Transverse colon (tissue), 4 donors: Measurements from ENCODE around the gene CACNB3.

Experiments
- CTCF ChIP-seq, 5 experiments: fragments of 200-600 bp in 3 of 5; fragments of 450-650 bp in 2 of 5; sonication (generic) in 3 of 5; IDR thresholded peaks; 1 replicate in 2 of 5; 2 replicates in 3 of 5; pipeline ENCODE4 v1.5.1; 2016 to 2017; ENCODE audit warnings: antibody characterized with exemption in 5 of 5, inconsistent platforms in 3 of 5, mild to moderate bottlenecking in 2 of 5, moderate library complexity in 1 of 5
- EP300 ChIP-seq: sonication (generic); formaldehyde crosslinking; IDR thresholded peaks from one replicate; pipeline ENCODE4 v1.6.1; 2017; ENCODE audit warnings: antibody characterized with exemption, low read depth
- POLR2A ChIP-seq: fragments of 450-650 bp; IDR thresholded peaks from one replicate; pipeline ENCODE4 v1.6.1; 2016; ENCODE audit warnings: antibody characterized with exemption, mild to moderate bottlenecking, moderate library complexity
- POLR2AphosphoS5 ChIP-seq, 3 donors: sonication (generic); formaldehyde crosslinking; IDR thresholded peaks; one replicate each; pipeline ENCODE4 v1.6.1; 2016; ENCODE audit warnings: antibody characterized with exemption in 3 of 3

DNA sequence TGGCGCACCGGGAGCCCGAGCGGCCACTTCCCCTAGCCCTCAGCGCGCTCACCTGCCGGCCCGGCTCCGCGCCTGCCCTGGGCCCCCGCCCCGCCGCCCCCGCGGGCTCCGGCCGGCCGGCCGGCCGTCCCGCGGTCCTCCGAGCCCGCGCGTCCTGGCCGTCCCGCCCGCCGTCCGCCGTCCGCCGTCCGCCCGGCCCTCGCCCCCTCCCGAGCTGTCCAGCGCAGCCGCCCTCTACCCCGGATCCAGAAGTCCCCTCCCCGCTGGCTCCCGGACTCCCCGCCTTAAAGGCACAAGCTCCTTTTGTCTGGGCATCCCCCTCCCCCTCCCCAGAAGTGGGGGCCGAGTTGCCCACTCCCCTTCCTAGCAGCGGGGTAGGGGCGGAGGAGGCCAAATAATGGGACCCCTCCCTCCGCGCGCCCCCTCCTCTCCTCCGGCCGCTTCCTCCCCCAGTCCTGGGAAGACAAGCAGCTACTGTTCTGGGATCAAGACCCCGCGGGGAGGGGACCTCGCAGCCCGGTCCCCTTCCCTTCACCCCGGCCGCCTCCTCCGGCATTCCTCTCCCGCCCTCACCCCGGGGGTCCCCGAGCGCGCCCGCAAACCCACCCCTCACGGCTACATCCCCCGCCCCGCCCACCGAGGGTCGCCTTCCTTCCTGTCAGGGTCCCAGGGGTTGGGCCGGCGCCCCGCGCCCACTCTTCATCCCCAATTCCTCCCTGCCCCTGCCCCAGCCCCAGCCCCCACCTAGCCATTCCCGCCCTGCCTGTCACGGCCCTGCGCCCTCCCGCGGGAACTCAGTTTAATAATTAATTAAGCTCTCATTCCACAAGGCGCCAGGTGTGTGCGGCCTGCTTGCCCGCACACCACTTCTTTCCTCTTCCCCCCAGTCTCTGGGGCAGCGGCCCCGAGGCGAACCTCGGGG lies 29.2 kb upstream of the CACNB3 start, which contains the start of gene ADCY6:
- TF ChIP-seq CTCF (IDR thresholded peaks at IDR 0.05) (no peak), POLR2AphosphoS5 (IDR thresholded peaks at IDR 0.05) (peak; percentile 41 to 68 (median 55)), POLR2A (no peak), EP300 (no peak)
